Suprapubic skin (tissue), 4 donors: ENCODE data around the gene POLR2M.

Source experiments
- EP300 ChIP-seq: sonication (generic); formaldehyde crosslinking; IDR thresholded peaks from one replicate; pipeline ENCODE4 v1.6.1; 2017; ENCODE audit warnings: antibody characterized with exemption
- POLR2A ChIP-seq, 2 donors: fragments of 450-650 bp; IDR thresholded peaks; one replicate each; pipeline ENCODE4 v1.6.1; 2017; ENCODE audit warnings: antibody characterized with exemption in 2 of 2, mild to moderate bottlenecking in 2 of 2, moderate library complexity in 2 of 2
- POLR2AphosphoS5 ChIP-seq, 3 donors: sonication (generic); formaldehyde crosslinking; IDR thresholded peaks; one replicate each; pipeline ENCODE4 v1.6.1; 2017; ENCODE audit warnings: antibody characterized with exemption in 3 of 3
- TF ChIP-seq, protein P1 (sequence below), 2 donors: fragments of 200-600 bp in 1 of 2; fragments of 450-650 bp in 1 of 2; sonication (generic) in 1 of 2; IDR thresholded peaks; one replicate each; pipeline ENCODE4 v1.5.1; 2016 to 2019; ENCODE audit warnings: antibody characterized with exemption in 2 of 2, mild to moderate bottlenecking in 1 of 2, moderate library complexity in 1 of 2

GRCh38 chr15:57758560-57758959 is 52.0 kb downstream of the POLR2M start:
- TF ChIP-seq, protein P1, sequence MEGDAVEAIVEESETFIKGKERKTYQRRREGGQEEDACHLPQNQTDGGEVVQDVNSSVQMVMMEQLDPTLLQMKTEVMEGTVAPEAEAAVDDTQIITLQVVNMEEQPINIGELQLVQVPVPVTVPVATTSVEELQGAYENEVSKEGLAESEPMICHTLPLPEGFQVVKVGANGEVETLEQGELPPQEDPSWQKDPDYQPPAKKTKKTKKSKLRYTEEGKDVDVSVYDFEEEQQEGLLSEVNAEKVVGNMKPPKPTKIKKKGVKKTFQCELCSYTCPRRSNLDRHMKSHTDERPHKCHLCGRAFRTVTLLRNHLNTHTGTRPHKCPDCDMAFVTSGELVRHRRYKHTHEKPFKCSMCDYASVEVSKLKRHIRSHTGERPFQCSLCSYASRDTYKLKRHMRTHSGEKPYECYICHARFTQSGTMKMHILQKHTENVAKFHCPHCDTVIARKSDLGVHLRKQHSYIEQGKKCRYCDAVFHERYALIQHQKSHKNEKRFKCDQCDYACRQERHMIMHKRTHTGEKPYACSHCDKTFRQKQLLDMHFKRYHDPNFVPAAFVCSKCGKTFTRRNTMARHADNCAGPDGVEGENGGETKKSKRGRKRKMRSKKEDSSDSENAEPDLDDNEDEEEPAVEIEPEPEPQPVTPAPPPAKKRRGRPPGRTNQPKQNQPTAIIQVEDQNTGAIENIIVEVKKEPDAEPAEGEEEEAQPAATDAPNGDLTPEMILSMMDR (IDR thresholded peaks at IDR 0.05): no peak
- no peak for TF ChIP-seq POLR2AphosphoS5 (IDR thresholded peaks at IDR 0.05)
- no peak for TF ChIP-seq EP300
- no peak for TF ChIP-seq POLR2A (IDR thresholded peaks at IDR 0.05)
